Measurements from ENCODE around the gene EID2B.

The EID2B gene

DNA sequence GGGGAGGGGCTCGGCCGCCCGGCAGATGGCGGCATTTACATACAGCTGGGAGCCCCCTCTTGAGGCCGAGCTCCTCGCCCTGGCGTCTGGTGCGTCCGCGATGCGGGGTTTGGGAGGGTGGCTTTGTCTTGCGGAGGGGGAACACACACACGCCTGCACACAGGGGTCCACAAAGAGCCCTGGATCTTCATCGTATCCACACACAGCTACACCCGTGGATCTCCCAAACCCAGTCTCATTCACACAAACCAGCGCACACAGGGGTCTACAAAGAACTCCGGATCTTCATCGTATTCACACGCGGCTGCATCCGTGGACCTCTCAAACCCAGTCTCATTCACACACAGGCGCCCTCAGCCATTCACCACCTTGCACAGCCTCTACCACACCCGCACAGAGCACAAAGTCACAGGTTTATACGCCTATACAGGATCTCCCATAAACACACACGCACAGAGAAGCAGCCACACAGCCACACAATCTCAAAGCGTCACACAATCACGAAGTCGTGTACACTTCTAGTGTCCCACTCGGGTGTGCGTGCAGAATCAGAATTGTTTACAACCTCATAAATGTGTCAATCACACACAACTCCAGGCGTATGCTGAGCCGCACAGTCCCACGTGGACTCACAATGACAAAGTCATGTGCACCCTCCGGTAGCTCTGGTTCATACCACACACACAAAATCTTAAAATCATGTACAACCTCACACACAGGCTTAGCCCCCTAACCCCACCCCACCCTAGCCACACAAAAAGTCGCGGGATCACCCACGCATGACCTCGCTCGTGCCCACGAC lies 34.5 kb downstream of the EID2B start:
- no peak for DNase-seq

DNA sequence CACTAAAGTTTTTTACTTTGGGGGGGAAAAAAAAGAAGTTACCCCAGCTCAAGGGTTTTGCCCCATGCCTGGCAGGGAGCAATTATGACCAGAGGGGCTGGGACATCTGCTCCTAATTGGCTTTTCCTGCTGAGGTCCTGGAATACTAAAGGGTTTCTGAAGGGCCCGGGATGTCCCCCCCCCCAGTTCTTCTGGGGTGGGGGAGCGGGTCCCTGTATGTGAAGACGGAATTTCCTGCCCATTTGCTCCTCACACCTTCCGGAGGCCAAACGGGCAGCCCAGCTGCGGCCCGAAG lies 35.0 kb downstream of the EID2B start:
- no peak for DNase-seq

DNA sequence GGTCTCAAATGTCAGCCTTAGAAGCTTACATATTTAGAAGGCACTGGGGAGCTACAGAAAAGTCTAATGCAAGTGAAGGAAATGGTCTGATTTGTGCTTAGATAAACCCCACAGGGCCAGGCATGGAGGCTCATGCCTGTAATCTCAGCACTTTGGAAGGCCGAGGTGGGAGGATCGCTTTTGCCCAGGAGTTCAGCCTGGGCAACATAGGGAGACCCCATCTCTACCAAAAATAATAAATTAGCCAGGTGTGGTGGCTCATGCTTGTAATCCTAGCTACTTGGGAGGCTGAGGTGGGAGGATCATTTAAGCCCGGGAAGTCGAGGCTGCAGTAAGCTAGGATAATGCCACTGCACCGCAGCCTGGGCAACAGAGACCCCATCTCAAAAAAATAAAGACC lies 36.6 kb downstream of the EID2B start:
- DNase-seq, result no peak

DNA sequence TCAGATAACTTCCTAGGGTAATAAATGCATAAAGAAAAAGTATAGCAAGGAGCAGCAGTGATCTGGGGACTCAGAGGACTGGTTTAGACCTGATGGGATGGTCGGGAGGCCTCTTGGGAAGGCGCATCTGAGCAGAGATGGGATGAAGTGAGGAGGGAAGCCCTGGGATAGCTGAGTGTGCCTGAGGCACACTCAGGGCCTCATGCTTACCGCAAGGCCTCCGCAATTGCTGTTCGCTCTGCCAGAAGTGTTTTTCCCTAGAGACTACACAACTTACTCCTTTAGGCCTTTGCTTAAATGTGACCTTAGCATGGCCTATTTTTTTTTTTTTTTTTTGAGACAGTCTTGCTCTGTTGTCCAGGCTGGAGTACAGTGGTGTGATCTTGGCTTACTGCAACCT lies 38.0 kb downstream of the EID2B start:
- DNase-seq, result no peak

DNA sequence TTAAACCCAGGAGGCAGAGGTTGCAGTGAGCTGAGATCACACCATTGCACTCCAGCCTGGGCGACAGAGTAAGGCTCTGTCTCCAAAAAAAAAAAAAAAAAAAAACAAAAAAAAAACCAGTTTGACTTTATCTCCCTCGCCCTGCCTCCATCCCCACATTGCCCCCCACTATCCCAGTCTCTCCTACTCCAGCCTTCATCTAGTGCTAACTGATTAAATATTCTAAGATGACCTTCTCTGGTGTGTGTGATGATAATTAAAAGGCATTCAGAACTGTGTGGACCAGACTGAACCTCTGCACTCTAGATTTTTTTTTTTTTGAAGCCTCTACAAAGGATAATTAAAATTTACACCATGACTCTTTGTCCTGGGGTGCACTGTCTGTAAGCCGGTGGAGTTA lies 39.9 kb downstream of the EID2B start:
- no peak for DNase-seq

DNA sequence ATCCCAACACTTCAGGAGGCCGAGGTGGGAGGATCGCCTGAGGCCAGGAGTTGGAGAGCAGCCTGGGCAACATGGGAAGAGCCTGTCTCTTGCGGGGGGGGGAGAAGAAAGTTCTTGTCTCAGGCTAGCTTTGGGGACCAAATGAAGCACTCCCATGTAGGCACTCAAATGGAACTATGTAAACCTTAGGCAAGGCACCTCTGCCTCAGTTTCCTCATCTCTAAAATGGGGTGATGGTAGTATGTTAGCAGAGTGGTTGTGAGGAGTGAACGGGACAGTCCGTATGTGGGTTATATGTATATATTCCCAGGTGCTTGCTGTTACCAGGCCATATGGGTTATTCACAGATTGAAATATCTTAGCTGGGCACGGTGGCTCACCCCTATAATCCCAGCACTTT lies 40.4 kb downstream of the EID2B start:
- no peak for DNase-seq

DNA sequence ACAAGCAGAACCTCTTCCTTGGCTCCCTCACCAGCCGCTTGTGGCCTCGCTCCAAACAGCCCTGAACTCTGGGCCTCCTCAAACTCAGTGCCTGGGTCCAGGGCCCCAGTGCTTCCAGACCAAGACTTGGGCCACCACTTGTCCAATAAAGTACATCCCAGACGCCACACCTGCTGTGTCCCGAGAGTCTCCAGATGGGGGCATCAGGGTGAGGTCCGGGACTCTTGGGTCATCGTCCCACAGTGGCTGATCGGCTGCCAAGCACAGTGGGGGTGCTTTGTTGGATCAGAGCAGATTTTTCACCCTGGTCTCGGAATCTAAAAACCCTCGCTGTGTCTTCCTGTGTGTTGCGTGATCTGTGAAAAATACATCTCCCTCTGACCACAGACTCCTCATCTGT lies 42.9 kb downstream of the EID2B start:
- DNase-seq, result no peak

DNA sequence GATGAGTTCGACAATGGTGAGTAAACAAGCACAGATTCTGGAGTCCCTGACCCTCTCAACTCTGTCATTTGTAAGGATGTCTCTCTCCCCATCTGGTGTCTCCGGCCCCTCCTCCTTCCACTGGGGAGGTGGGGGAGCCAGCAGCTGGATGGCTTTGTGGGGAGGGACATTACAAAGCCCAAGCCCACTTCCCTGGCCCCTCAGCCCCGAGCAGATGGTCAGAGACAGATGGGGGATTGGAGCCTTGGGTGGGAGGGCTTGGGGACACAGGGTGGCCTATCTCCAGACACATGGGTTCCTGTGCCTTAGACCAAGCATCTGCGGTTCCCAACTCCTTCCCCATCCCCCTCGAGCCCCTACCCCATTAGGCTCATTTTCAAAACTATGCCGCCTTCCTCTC lies 49.5 kb downstream of the EID2B start:
- DNase-seq, result no peak

DNA sequence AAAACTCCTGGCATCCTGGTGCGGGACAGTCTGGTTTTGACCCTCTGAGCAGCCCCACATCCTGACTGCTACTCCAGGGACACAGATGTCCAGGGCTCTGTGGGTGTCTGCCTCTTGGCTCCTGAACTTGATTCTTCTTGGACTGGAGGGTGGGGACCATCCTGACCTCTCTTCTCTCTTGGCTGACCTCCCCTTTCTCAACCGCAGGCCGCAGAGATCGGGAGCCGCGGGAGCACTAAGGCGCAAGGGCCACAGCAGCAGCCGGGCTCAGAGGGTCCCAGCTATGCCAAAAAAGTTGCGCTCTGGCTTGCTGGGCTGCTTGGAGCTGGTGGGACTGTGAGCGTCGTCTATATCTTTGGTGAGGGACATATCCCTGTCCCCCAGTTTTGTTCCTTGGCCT lies 51.0 kb downstream of the EID2B start:
- DNase-seq, result no peak

DNA sequence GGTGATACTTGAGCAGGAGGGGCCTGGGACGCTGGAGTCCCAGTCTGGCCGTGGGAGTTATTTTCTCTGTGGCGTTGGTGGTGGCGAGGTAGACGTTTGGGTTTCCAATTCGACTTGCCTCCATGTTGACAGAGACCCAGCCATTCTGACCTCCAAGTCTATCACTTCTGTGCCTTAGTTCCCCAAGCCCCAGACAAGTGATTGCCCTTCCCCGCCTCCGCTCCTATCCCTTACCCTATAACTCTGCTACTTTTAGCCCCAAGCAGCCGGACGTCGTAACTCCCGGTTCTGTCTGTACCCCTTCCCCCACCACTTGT lies 51.5 kb downstream of the EID2B start:
- DNase-seq, result no peak

Data from SIG-M5 (cell line).